ENCODE data around the gene PSORS1C2.

The PSORS1C2 gene

DNA sequence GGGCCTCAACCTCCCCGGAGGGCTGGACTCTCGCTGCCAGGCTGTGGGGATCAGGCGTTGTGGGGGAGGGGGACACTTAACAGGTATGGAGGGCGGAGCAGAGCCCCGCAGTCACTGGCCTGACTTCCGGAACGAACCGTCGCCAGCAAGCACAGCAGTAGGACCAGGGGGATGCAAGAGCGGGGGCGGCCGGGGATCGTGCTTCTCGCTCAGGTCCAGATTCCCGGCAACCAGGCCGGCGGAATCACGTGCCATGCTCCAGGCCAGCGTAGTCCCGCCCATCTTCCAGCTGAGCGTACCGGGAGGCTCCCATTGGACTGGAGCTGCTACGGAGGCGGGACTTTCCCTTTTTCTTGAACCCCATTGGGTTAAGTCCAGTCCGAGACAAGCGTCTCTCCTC, 41.6 kb upstream of the PSORS1C2 start:
- no peak for DNase-seq (ENCODE audit: low read depth in 1 of 2, low spot score in 1 of 2)
- TF ChIP-seq, protein P1, sequence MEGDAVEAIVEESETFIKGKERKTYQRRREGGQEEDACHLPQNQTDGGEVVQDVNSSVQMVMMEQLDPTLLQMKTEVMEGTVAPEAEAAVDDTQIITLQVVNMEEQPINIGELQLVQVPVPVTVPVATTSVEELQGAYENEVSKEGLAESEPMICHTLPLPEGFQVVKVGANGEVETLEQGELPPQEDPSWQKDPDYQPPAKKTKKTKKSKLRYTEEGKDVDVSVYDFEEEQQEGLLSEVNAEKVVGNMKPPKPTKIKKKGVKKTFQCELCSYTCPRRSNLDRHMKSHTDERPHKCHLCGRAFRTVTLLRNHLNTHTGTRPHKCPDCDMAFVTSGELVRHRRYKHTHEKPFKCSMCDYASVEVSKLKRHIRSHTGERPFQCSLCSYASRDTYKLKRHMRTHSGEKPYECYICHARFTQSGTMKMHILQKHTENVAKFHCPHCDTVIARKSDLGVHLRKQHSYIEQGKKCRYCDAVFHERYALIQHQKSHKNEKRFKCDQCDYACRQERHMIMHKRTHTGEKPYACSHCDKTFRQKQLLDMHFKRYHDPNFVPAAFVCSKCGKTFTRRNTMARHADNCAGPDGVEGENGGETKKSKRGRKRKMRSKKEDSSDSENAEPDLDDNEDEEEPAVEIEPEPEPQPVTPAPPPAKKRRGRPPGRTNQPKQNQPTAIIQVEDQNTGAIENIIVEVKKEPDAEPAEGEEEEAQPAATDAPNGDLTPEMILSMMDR (IDR thresholded peaks at IDR 0.05; ENCODE audit: insufficient read depth, low read length), result no peak
- TF ChIP-seq GABPA (IDR thresholded peaks at IDR 0.05; ENCODE audit: low read depth) (no peak), SPI1 (IDR thresholded peaks at IDR 0.05; ENCODE audit: borderline replicate concordance, low read depth) (no peak), POLR2AphosphoS5 (IDR thresholded peaks at IDR 0.05; ENCODE audit: low read depth) (no peak)
- TF ChIP-seq, protein P2, sequence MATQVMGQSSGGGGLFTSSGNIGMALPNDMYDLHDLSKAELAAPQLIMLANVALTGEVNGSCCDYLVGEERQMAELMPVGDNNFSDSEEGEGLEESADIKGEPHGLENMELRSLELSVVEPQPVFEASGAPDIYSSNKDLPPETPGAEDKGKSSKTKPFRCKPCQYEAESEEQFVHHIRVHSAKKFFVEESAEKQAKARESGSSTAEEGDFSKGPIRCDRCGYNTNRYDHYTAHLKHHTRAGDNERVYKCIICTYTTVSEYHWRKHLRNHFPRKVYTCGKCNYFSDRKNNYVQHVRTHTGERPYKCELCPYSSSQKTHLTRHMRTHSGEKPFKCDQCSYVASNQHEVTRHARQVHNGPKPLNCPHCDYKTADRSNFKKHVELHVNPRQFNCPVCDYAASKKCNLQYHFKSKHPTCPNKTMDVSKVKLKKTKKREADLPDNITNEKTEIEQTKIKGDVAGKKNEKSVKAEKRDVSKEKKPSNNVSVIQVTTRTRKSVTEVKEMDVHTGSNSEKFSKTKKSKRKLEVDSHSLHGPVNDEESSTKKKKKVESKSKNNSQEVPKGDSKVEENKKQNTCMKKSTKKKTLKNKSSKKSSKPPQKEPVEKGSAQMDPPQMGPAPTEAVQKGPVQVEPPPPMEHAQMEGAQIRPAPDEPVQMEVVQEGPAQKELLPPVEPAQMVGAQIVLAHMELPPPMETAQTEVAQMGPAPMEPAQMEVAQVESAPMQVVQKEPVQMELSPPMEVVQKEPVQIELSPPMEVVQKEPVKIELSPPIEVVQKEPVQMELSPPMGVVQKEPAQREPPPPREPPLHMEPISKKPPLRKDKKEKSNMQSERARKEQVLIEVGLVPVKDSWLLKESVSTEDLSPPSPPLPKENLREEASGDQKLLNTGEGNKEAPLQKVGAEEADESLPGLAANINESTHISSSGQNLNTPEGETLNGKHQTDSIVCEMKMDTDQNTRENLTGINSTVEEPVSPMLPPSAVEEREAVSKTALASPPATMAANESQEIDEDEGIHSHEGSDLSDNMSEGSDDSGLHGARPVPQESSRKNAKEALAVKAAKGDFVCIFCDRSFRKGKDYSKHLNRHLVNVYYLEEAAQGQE (IDR thresholded peaks at IDR 0.05; ENCODE audit: insufficient replicate concordance, low read depth), result no peak
- H3K27me3 ChIP-seq (ENCODE audit: insufficient read depth, poor library complexity, severe bottlenecking), result no peaks in the 10 kb centered on the region
- H3K27ac ChIP-seq (replicated peaks), result no peak overlapping the region
- no peak overlapping the region for H3K4me3 ChIP-seq (replicated peaks; ENCODE audit: insufficient read depth, low read length)

DNA sequence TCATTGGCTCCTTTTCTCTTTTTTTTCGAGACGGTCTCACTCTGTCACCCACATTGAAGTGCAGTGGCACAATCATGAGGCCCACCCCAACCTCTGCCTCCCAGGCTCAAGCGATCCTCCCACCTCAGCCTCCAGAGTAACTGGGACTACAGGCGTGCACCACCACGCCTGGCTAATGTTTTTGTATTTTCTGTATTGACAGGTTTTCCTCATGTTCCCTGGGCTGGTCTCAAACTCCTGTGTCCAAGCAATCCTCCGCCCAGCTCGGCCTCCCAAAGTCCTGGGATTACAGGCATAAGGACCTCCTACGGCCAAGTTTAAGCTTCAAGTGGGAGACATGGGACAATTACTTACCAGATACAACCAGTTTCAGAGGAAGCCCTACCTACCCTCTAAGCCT, 41.0 kb upstream of the PSORS1C2 start:
- no peak overlapping the region for H3K27ac ChIP-seq (replicated peaks)
- H3K27me3 ChIP-seq (ENCODE audit: insufficient read depth, poor library complexity, severe bottlenecking), result no peaks in the 10 kb centered on the region
- no peak overlapping the region for H3K4me3 ChIP-seq (replicated peaks; ENCODE audit: insufficient read depth, low read length)
- TF ChIP-seq GABPA (IDR thresholded peaks at IDR 0.05; ENCODE audit: low read depth) (no peak), SPI1 (IDR thresholded peaks at IDR 0.05; ENCODE audit: borderline replicate concordance, low read depth) (no peak), POLR2AphosphoS5 (IDR thresholded peaks at IDR 0.05; ENCODE audit: low read depth) (no peak)
- TF ChIP-seq, protein P1 (IDR thresholded peaks at IDR 0.05; ENCODE audit: insufficient read depth, low read length), result no peak
- TF ChIP-seq, protein P2 (IDR thresholded peaks at IDR 0.05; ENCODE audit: insufficient replicate concordance, low read depth), result no peak
- DNase-seq (ENCODE audit: low read depth in 1 of 2, low spot score in 1 of 2), result no peak

DNA sequence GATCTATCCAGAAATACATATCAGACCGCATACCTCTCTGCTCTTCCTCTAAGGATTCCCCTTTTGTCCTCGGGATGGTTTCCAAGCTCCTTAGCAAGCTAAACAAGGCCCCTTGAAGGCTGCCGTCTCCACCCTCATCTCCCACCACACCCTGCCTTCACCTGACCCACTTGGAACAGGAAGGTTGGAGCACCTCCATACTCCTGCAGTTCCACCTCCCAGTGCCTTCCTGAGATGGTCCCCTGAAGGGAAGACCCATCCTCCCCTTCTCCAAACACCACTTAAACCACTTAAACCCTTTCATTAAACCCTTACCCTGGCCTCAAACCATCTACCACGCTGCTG, 40.1 kb upstream of the PSORS1C2 start:
- Histone ChIP-seq H3K27ac (replicated peaks) (no peak overlapping the region), H3K27me3 (ENCODE audit: insufficient read depth, poor library complexity, severe bottlenecking) (no peaks in the 10 kb centered on the region), H3K4me3 (replicated peaks; ENCODE audit: insufficient read depth, low read length) (no peak overlapping the region)
- DNase-seq (ENCODE audit: low read depth in 1 of 2, low spot score in 1 of 2), result no peak
- TF ChIP-seq, protein P2 (IDR thresholded peaks at IDR 0.05; ENCODE audit: insufficient replicate concordance, low read depth), result no peak
- no peak for TF ChIP-seq POLR2AphosphoS5 (IDR thresholded peaks at IDR 0.05; ENCODE audit: low read depth)
- TF ChIP-seq GABPA (IDR thresholded peaks at IDR 0.05; ENCODE audit: low read depth), result no peak
- no peak for TF ChIP-seq SPI1 (IDR thresholded peaks at IDR 0.05; ENCODE audit: borderline replicate concordance, low read depth)
- TF ChIP-seq, protein P1 (IDR thresholded peaks at IDR 0.05; ENCODE audit: insufficient read depth, low read length), result no peak
